H1 (cell line): ENCODE results near the gene MYO5B. TPM values are rescaled to one million over a fixed set of nuclear protein-coding genes. Genes with fewer than 3 reads are reported as not detected.

Experiments used
- ATF2 ChIP-seq: IDR thresholded peaks from 2 replicates; pipeline ENCODE4 v1.6.1; 2012; ENCODE audit warnings: low read length, inconsistent platforms
- CREB1 ChIP-seq: IDR thresholded peaks from 2 replicates; pipeline ENCODE4 v1.6.1; 2012; ENCODE audit warnings: inconsistent platforms
- RXRA ChIP-seq: IDR thresholded peaks from 2 replicates; pipeline ENCODE4 v1.6.1; 2011; ENCODE audit warnings: low read depth, mild to moderate bottlenecking, low read length, moderate library complexity; ENCODE audit not compliant: insufficient read depth
- SAP30 ChIP-seq: fragments of 300-600 bp; sonication (generic); IDR thresholded peaks from 2 replicates; pipeline ENCODE4 v1.7.1; 2012; ENCODE audit warnings: low read length, moderate library complexity, mild to moderate bottlenecking, inconsistent platforms; ENCODE audit not compliant: insufficient read depth, insufficient replicate concordance
- SUZ12 ChIP-seq: fragments of 200-600 bp; sonication (generic); IDR thresholded peaks from 2 replicates; pipeline ENCODE4 v1.6.1; 2012; ENCODE audit warnings: mild to moderate bottlenecking, inconsistent platforms, low read length, moderate library complexity, mixed read lengths
- polyA plus RNA-seq, 7 experiments: library from polyadenylated mRNA; depleted of rRNA in 3 of 7; stranded (reverse) in 5 of 7; unstranded in 2 of 7; fragments of >200 nt in 5 of 7; fragments of 200-250 nt in 2 of 7; gene quantifications; 1 replicate in 5 of 7; 2 replicates in 1 of 7; 4 replicates in 1 of 7; pipeline versions ENCODE4 v1.2.1 to v1.2.3, GENCODE V29; 2011 to 2013; ENCODE audit warnings: missing spikeins in 2 of 7, mixed read lengths in 2 of 7
- total RNA-seq: library from RNA; stranded (reverse); fragmentation: NEBNext Ultra II Directional; extraction: Animal tissue kit (Norgen Biotek cat#: 25700); gene quantifications from 2 replicates; pipeline ENCODE4 v1.2.1, GENCODE V29; 2021

Gene MYO5B
- total and polyA plus RNA-seq, 2 of the 8 experiments (the other 6 are each of a cell fraction or from before 2014, with no cell fraction given), result 6.4 to 7.7 TPM

DNA sequence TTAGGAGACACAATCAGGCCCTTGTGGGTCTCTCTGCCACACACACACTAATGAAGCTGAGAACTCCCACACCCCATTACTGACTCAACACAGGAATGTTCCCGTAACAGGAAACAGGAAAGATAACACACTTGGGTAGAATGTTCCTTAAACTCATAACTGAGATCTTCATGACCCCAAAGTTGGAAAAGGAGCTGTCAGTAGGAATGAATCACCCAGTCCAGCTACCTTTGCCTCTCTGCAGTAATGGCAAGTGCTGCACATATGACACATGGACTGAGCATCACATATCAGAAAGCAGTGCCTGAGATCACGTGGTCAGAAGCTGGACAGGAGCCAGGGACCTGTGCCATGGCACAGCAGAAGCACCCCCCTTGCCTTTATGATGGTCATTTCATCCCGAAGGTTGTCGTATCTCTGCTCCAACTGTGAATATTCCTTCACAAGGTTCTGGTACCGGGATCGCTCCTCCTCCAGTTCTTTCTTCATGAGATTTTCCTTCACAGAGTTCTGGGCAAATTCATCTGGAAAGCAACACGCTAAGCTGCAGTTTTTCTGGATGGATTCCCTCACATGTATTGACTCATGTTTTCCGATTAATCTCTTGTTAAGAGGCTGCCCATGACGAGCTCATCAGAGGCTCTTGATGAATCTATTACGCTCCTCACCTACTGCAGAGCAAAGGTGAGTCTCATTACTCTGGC lies 316.2 kb downstream of the MYO5B start (continued):
- TF ChIP-seq ATF2, result no peak
- TF ChIP-seq CREB1, result no peak
- no peak for TF ChIP-seq SUZ12
- TF ChIP-seq SAP30, result no peak
- no peak for TF ChIP-seq RXRA
